DMS53 (cell line): Measurements from ENCODE around the gene SUN2.

Experiments
- DNase-seq: peaks from one replicate; lab custom pipeline; 2025; lab: John Stamatoyannopoulos, UW

SUN2 gene

DNA sequence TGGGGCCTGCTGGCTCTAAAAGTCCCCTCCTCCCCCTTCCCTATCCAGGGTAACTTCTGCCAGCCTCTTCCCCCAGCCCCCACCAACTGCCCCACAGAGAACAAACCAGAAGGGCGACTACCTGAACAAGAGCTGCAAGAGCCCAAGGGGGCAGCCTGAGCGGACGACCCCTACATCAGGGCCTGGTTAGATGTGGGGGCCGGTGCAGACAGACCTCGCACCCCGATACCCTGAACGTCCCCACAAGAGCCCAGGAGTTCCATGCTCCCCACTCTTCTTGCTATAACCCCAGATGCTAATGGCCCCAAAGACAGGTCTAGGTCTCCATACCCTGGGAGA lies 20.7 kb downstream of the SUN2 start:
- no peak for DNase-seq

- DNase-seq = no peak
Measured at GRCh38 chr22:38734421-38735100, 21.2 kb downstream of the SUN2 start.

GRCh38 chr22:38733724-38734381 lies 21.9 kb downstream of the SUN2 start:
- DNase-seq = peak; percentile 81

DNA sequence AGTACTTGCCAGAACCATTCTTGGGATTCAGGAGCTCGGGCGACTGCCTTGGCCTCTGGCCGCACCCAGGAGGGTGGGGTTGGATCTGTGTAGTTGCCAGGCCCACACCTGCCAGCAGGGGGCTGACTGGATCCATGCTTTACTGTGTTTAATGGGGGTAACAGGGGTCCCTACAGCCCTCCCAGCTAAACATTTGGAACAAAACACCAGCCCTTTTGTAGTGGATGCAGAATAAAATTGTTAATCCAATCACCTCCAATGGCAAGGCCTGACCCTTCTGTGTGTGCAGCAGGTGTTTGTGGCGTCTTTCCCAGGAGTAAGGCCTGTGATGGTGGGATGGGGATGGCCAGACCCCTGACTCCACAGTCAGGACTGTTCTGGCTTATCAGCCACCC lies 22.5 kb downstream of the SUN2 start:
- peak; percentile 52 for DNase-seq

GRCh38 chr22:38732251-38732815 lies 23.5 kb downstream of the SUN2 start:
- peak; percentile 22 for DNase-seq

- DNase-seq = no peak
Measured at GRCh38 chr22:38731703-38732161, 24.1 kb downstream of the SUN2 start.

DNA sequence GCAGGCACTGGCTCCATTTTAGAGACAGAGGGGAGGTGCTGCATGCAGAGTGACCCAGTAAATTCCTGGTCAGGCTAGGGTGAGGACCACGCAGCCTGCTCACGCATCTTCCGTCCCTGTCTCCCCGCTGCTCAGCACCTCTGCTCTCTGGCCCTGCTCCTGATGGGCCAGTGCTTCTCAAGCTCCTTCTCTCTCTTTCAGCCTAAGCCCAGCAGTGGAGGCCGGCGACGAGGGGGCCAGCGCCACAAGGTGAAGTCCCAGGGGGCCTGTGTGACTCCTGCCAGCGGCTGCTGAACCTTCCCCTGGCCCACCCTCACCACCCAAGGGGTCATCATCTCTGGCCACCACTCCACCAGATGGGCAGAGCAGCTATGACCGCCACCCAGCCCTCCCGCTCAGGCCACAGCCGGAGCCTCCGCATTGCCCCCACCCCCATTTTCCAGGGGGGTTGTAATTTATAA lies 25.4 kb downstream of the SUN2 start:
- no peak for DNase-seq

GRCh38 chr22:38729946-38730345 lies 25.9 kb downstream of the SUN2 start:
- DNase-seq = no peak

DNA sequence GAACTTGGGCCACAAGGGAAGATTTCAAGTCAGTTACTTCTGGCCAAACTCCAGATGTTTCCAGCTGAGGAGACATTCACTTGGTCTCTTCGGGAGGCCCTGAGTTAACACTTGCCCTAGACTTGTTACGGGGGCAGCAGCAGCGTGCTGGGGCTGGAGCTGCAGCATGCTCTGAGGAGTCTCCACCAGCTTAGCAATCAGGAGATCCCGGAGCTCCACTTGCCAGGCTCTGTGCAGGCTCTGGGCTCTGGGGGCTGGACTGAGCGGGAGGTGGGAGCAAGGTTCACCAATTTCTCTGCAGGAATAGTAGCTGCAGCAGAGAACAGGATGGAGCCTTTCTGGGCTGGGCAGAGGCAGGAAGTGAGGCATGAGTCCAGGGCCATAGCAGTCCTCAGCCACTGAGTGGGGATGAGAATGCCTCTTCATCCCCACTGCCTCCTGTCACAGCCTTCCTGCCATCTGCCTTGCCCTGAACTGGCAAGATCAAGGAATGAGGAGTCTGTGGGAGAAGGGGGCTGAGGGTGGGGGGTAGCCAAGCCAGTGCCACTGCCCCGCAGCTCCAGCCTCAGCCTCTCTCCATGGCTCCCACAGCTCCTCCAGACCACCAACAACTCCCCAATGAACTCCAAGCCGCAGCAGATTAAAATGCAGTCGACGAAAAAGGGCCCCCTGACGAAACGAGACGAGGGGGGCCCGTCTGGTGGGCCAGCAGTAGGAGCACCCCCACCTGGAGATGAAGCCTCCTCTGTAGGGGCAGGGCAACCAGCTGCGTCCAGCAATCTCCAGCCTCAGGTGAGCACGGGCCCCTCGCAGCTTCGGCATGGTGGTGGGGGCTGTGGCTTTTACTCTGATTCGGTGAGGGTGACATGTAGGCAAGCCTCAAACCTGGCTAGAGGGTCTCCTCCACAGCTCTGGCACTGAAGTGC lies 26.7 kb downstream of the SUN2 start:
- no peak for DNase-seq

GRCh38 chr22:38727530-38728451 lies 28.0 kb downstream of the SUN2 start:
- DNase-seq = no peak

GRCh38 chr22:38727123-38727522 lies 28.7 kb downstream of the SUN2 start:
- DNase-seq = no peak

DNA sequence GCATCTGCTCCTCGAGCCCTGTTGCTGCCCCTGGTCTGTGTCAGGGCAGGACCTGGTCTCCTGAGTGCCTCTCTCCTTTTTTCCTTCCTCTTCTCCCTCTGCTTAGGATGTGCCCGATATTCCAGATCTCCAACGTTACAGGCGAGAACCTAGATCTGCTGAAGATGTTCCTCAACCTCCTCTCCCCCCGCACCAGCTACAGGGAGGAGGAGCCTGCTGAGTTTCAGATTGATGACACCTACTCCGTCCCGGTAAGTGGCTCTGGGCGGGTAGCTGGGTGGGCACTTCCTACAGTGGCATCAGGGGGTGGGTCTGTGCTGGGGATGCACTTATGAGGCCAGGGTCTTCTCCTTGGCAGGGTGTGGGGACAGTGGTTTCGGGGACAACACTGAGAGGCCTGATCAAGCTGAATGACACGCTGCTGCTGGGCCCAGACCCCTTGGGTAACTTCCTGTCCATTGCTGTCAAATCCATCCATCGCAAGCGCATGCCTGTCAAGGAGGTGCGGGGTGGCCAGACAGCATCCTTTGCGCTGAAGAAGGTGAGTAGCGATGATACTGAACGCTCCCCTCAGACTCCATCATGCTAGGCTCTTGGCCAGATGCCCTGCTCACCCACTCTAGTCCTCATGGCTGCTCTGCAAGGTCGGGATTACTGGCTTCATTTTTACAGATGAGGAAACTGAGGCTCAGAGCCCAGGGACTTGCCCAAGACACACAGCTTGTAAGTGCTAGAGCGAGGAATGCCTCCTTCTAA lies 29.7 kb downstream of the SUN2 start:
- DNase-seq = no peak

DNA sequence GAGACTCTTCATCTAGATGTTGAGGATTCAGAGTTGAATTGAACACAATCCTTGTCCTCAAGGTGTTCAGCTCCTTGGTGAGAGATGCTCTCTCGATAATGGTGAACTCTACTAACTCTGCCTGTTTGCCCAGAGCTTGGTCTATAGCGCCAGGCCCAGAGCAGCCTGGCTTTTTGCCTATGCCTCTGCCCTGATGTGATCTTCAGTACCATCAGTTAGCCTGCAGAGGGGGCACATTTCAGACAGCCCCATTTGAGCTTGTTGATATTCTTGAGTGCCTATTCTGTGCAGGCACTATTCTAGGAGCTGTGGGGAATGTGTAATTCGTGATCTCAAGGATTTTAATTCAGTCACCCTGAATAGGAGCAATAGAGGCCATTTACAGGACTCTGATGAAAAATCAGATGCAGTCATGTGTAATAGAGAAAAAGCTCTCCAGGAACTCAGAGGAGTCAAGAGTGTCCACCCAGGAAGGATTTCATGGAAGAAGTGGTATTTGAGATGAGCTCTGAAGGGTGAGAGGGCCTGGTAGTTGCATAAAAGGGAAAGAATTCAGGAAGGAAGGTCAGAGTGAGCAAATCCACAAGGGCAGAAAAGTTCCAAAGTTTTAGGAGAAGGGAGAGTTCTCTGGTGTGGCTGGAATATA lies 30.7 kb downstream of the SUN2 start:
- peak; percentile 83 for DNase-seq

DNA sequence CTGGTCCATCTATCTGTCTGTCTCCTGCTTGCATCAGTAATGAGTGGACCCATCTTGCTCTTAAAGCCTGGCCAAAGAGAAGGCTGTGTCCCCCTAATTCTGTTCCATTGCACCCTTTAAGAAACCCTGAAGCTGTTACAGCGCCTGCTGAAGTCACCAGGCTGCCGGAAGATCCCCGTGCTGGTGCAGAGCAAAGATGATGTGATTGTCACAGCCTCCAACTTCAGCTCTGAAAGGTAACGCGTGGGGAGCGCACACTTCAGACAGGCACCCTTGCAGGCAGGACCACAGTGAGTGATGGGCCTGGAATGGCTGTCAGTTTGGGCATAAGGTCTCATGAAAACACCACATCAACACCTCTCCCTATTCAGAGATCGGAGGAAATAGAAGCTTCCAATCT lies 31.6 kb downstream of the SUN2 start:
- DNase-seq = no peak

DNA sequence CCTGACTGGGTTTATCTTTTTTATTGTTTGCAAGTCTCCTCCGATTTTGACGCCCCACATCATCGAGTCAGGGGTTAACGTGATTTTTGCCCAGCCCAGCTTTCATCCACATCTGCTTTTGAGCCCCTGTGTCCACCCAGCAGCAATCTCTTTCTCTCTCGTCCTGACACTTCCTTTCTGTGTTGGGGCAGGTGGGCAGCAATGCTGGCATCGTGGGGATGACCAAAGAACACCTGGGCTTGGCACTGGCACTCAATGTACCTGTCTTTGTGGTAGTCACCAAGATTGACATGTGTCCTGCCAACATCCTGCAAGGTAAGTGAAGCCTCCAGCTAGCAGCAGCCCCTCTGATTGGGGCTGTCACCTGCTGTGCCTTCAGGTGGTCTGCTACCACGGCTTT lies 34.2 kb downstream of the SUN2 start:
- no peak for DNase-seq

GRCh38 chr22:38720350-38720749 lies 35.4 kb downstream of the SUN2 start:
- DNase-seq = no peak

GRCh38 chr22:38719196-38719595 lies 36.6 kb downstream of the SUN2 start:
- DNase-seq = no peak

DNA sequence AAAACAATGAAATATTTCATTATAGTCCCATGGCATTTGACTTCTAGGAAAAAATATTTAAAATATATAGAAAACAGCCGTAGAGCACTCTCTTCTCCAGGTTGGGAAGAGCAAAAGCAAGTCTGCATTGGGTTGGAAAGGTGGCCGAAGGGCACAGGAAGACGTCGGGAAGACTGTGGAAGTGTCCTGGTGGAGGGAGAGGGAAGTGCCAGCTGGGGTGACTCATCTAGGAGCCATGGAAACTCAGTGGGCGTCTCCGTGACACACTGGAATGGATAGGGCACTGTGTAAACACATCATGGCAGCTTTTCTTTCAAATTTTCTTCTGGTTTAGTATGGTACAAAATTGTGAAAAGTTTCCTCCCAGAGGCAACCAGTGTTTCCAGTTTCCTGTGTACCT lies 37.4 kb downstream of the SUN2 start:
- peak; percentile 91 for DNase-seq

DNA sequence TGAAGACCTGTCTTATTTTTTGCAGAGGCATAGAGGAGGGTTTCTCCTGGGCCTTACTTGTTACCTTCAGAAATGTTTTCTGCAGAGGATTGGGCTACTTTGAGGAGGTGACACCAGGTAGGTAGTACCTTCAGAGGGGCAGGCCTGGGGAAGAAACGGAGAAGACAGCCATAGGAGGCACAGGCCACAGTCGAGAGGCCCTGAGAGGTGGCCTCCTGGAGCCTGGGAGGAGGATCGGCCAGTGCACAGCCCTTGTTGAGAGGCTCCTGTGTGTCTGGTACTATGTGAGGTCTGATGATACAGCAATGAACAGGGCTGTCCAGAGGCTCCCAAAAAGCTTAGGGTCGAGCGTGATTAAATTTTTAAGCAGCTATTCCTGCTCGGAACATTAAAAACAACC lies 38.6 kb downstream of the SUN2 start:
- DNase-seq = no peak

- DNase-seq = no peak
Measured at GRCh38 chr22:38716826-38717225, 39.0 kb downstream of the SUN2 start.
